ENCODE measurements around the gene CPN1.
"Not testable (repeated sequence)": the region's sequence is repeated elsewhere in the genome, so short reads cannot be mapped to it uniquely, and the experiment has no call there.

The CPN1 gene

DNA sequence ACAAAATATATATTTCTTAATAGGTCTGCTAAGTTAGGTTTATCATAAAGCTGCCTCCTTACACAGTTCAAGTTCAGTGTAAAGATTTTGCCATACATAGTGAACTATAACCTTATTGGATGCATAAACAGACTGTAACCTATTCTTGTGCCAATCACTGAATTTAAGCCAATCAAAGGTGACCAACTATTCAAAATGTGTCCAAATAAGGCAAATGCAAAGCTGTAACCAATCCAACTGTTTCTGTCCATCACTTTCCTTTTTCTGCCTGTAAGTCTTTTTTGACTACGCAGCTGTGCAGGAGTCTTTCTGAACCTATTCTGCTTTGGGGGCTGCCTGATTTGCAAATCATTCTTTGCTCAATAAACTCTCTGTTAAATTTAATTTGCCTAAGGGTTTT lies 60.3 kb downstream of the CPN1 start:
- no peak for DNase-seq (ENCODE audit: low spot score)

- DNase-seq (ENCODE audit: low spot score), result no peak
Observed at GRCh38 chr10:100020886-100021253, 60.8 kb downstream of the CPN1 start.

GRCh38 chr10:100020142-100020885 lies 61.4 kb downstream of the CPN1 start:
- DNase-seq (ENCODE audit: low spot score), result no peak

GRCh38 chr10:100019787-100020141 lies 61.9 kb downstream of the CPN1 start:
- no peak for DNase-seq (ENCODE audit: low spot score)

- no peak for DNase-seq (ENCODE audit: low spot score)
Observed at GRCh38 chr10:100014071-100014762, 67.5 kb downstream of the CPN1 start.

DNA sequence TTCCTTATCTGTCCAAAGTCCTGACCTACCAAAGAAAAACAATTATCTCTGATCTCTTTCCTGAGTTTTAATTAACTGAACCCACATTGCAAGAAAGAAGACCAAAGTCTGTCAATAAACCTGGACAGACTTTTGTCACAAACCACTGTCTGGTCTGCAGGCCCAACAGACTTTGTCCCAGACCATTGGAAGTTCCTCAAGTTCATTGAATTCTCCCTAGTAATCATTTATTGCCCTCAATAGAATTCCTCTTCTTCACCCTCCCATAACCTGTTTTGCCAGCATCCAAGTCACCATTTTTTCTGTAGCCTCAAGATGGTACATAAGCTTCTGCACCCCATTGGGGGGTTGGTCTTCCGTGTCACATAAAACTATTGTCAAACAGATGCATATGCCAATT lies 68.0 kb downstream of the CPN1 start:
- DNase-seq (ENCODE audit: low spot score), result no peak

- DNase-seq (ENCODE audit: low spot score), result not testable (repeated sequence)
Observed at GRCh38 chr10:100011906-100012305, 69.8 kb downstream of the CPN1 start.

DNA sequence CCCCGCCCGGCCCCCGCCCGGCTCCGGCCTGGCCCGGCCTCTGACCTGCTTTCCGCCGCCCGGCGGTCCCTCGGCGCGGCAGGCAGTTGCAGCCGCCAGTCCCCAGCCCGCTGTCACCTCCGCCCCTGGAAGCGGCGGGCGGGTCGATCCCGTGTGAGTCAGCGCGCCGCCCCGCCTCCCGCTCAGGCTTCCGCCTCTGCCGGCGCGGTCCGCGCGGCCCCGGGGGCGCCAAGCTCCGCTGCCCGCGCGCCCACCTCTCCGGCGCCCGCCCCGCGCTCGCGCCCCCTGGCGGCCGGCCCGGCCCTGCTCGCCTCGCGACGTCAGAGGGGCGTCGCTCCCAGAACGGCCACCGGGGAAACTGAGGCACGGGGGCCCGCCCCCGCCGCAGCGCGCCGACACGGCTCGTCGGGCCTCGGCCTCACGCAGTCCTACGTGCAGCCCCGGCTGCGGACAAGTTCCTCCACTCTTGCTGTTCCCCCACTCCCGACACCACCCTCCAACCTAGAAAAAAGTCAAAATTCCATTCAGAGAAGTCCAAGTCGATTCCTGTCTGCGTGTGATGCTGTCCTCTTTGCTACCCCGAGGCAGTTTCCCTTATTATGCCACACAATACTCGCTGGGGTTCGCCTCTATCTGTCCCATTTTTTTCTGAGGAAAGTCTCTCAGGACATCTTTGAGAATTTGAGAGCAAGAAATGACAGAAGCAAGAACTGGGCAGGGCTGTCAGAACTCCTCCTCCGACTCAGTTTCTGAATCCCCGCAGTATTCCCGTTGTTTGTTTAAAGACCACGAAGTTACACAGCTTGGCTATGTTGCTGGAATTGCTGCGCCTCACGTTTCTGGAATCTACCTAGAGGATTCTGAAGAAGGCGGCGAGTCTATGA lies 71.6 kb downstream of the CPN1 start, which contains the start of gene DNMBP:
TSS of gene DNMBP (minus strand) at position 155 of the 884 bp plus-strand sequence. CDS start 37,823 bp downstream, outside the sequence.
- DNase-seq (ENCODE audit: low spot score), result peak; percentile 73

DNA sequence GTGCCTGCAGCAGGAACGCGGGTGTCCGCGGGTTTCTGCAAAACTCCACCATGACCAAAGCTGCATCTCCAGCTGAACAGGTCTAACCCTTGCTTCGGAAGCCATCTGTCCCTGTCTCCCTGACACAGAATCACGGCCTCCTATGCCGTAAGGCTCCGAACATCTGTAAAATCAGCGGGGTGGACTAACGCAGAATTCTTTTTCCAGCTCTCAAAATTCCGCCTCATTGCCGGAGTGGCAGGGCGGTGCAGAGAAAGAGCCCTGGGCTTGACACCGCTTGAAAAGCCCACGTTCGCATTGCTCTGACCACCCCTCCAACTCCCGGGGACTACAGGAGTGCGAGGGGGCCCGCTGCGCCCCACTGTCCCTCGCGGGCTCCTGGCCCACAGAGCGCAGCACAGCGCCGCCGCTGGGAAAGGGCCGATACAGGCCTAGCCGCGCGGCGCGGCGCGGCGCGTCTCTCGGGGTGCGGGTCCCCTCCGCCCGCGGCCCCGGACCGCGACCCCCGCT lies 72.3 kb downstream of the CPN1 start:
- no peak for DNase-seq (ENCODE audit: low spot score)

DNA sequence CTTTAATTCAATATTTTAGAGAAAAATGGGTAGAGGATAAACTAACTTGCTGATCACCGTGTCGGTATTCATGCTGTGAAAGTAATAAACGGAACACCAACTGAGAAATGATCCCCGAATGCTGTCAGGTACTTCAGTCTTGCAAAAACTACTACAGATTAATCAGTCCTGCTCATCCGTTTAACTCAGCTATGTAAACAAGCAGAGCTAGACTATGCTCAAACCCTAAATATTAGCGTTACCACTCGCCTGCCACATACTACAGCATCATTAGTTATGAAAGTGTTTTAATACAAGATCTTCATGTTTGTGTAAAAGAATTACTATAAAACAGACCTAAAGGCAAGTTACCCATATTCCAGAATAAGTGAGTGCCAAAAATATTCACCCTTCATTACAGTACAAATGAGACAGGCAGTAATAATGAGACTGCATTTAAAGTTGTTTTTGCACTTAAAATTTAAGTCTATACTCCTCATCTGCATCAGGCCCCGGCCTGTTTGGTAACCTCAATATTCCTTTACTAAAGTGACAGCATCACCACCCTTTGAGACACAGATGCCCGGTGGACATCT lies 72.9 kb downstream of the CPN1 start:
- no peak for DNase-seq (ENCODE audit: low spot score)

DNA sequence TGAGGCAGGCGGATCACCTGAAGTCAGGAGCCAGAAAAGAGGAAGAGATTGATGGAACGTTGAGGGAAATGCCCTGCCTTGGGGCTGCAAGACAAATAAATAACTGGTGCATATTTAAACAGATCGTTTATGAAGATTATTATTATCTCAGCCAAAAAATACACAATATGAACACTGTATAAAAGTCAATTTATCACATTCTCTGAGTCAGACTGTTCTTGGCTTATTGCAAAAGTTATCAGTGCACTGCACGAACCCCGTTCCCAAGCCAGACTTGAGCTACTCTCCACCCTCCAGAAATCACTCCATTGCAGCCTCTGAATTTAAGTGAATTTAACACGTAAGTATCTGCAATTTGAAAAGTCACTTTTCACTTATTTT lies 73.5 kb downstream of the CPN1 start:
- peak; percentile 25 for DNase-seq (ENCODE audit: low spot score)

- no peak for DNase-seq (ENCODE audit: low spot score)
Observed at GRCh38 chr10:100007231-100008141, 74.2 kb downstream of the CPN1 start.

DNA sequence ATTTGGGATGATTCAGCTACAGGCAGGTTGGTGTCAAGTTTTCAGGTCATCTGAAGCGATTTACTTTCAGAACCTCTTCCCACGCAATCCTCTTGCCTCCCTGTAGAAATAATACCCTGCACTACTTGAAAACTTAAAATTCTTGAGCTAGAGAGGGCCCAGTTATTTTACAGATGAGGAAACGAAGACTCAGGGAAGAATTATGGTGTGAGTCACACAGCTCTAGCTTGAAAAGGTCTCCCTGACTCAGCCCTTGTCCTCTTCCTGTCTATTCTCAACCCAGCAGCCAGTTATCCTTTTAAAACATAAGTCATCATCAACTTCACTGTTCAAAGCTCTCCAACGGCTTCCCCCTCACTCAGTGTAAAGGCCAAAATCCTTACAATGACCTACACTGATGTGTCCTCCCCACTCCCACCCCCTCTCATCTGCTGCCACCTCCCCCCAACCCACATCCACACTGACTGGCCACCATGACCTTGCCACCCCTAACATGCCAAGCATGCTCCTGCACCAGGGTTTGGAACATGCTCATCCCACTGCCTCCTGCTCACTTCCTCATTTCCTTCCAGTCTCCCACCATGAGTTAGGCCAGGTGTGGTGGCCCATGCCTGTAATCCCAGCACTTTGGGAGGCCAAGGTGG lies 75.3 kb downstream of the CPN1 start:
- no peak for DNase-seq (ENCODE audit: low spot score)

DNA sequence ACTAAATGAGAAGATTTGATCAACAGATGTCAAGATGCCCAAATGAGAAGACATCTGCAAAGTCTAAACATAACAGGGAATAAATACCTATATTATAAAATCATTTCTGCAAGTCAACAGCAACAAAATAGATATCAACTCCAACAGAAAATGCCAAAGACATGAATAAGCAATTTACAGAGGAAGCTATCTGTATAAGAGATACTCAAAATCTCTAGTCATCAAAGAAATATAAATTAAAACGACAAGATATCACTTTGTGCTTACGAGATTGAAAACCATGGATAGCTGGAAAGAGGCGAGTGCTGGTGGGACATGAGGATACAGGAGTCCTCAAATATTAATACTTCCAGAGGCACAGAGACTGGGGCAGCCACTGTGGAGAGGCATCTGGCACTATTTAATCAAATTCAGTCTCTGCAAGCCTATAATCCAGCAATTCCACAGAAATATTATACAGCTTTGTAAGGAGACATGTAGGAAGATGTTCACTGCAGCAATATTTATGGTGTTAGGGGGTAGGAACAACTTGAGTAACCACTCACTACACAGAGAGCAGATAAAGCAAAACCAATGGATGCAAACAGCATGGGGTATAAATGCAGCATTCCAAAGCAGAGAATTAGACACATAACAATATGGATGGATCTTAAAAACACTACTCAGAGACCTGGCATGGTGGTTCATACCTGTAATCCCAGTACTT lies 76.7 kb downstream of the CPN1 start:
- DNase-seq (ENCODE audit: low spot score), result no peak

DNA sequence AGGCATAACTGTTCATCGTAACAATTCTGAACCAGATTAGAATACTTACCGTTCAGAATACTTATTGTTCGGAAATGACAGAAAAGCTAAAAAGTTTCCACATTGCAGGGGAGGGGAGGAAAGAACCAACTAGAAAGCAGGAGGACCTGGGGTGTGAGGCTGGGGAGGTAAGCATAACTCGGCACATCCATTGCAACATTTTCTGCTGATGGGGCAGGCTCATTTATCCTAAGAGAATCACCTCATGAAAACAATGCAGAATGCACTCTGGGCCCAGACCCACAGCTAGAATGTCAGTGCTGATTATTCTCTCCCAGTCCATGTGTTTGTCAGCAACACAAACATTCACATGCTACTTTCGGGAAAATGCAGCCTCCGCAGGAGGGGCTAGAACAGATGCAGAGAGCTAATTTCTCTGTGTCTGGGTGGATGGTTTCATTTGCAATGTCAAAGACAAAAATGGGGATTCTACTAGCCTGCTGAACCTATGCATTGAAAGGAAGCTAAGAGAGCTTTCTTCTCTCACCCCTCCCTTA lies 81.5 kb downstream of the CPN1 start:
- DNase-seq (ENCODE audit: low spot score), result no peak

- no peak for DNase-seq (ENCODE audit: low spot score)
Observed at GRCh38 chr10:99999319-100000108, 82.2 kb downstream of the CPN1 start.

- no peak for DNase-seq (ENCODE audit: low spot score)
Observed at GRCh38 chr10:99998889-99999288, 82.8 kb downstream of the CPN1 start.

DNA sequence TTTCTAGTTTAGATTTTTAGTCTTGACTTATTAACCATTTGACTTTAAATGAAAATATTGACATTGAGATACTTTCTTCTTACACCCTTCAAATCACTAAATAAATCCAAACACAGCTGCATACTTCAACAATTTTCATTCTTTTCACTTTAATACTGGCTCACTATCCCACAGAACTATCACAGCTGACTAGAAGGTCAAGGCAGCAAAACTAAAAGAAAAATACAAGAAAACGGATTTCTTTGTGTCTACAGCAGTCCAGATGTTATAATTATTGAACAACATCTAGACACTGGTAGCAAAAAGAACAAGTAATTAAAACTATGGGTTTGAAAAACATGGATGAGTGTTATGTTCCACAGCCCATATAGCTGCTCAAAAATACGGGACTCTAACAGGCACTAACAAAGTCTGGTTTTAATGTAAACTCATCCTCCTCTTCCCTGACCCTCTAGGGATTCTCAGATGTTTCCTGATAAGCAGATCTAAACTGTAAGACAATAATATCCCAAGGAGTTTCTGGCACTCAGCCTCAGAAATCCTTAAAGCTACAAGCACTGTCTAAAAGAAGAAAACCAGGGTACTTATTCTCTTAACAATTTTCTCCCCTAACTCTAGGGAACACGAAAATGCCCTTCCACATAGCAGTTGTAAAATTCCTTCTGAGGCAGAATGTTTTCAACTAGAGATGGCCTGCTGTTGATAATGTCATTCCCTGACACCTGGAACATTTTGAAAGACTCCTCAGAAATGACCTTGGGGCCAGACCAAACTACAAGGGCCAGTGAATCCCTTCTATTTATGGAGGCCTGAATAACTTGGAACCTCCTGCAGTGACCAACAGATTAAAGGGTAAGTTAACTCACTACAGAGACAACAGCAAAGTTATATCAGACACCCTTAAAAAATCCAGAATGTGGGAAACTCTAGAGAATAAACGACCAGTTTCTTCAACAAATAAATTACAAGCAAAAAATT lies 84.7 kb downstream of the CPN1 start:
- no peak for DNase-seq (ENCODE audit: low spot score)
